GM23248 (cell line): ENCODE measurements around the gene BCL7C.

Experiments used
- EZH2 ChIP-seq: fragments of 200-600 bp; sonication (generic); IDR thresholded peaks from 2 replicates; pipeline ENCODE4 v1.6.1; 2018; ENCODE audit warnings: antibody characterized with exemption, mild to moderate bottlenecking; ENCODE audit not compliant: insufficient read depth, poor library complexity, severe bottlenecking
- EZH2phosphoT487 ChIP-seq: fragments of 200-600 bp; sonication (generic); IDR thresholded peaks from 2 replicates; pipeline ENCODE4 v1.6.1; 2018; ENCODE audit warnings: antibody characterized with exemption, moderate library complexity, mild to moderate bottlenecking, low read depth; ENCODE audit not compliant: insufficient read depth

- no peak for TF ChIP-seq EZH2phosphoT487
- TF ChIP-seq EZH2 = no peak
Measured at GRCh38 chr16:30896889-30897733, 3.2 kb upstream of the BCL7C start.
